HG02642 (cell line): ENCODE results near the gene PLEK2.
"Not testable (repeated sequence)": the region's sequence is repeated elsewhere in the genome, so short reads cannot be mapped to it uniquely, and the experiment has no call there.

ENCODE experiments used
- ATAC-seq: cut with Tn5 transposase; IDR thresholded peaks from one replicate; pipeline ENCODE4 v1.9.1; 2021; ENCODE audit warnings: mild to moderate bottlenecking; ENCODE audit not compliant: unreplicated experiment, poor library complexity

Gene PLEK2

DNA sequence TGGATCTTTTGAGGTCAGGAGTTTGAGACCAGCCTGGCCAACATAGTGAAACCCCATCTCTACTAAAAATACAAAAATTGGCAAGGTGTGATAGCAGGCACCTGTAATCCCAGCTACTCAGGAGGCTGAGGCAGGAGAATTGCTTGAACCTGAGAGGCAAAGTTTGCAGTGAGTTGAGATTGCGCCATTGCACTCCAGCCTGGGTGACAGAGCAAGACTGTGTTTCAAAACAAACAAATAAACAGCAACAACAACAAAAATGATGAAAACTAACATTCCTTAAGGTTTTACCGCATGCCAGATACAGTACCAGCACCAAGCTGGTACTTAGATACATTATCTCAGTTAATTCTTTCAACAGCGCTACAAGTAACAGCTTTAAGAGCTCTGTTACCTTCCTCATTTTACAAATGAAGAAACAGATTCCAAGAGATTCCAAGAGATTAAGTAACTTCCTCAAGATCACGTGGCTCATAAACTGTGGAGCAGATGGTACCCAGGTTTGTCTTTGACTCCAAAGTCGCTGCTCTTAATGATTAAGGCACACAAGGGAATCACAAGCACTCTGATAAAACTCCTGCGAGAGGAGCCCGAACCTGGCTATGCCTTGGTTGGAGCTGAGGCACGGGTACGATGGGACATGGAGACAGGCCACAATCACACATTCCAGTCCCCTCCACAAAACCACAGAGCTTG is 17.7 kb upstream of the PLEK2 start:
- ATAC-seq: no peak

DNA sequence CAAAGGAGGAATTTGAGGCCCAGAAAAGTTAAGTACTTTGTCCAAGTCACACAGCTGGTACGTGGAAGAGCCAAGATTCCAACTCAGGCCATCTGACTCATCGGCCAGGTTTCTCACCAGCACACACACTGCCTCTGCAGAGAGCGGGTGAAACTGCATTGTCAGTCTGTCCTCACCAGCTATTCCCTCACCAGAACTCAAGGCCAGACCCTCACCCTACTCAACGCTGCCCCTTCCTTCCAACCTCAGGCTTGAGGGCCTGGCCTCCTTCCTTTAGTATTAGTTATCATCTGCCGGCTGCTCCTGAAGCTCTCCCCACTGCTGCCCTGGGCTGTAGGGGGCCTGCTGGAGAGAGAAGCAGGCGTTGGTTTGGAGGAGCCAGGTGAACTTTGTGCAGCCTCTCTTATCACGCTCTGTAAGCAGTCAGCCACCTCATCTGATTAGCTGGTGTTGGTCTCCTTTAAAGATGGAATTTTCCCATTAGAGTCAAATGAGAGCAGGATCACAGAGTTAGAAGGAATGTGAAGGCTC is 16.6 kb upstream of the PLEK2 start:
- no peak for ATAC-seq

DNA sequence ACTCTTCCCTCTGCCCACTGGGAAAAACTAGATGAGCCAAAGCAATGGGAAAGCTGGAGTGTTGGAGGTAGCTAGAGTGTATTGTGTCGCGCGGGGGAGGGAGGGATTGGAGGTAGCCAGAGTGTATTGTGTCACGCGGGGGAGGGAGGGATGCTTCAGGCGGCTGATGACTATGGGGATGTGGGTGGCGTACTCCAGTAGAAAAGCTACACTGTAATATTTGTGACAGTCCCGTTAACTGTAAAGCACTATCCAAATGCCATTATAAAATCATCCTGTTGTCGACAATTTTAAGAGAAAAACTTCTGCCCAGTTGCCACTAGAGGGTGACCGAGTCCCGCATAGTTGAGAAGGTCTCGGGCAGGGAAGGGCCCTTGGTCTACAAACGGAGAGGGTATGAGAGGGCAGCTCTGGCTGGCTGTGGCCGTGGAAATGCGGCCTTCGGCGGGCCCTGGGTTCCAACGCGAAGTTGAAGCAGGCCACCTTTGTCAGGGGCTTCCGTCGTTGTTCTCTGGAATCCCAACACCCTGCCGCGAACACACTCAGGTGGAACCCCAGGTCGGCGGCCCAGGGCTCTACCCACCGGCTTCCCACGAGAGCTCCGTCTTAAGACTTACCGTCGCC is 15.1 kb upstream of the PLEK2 start:
- ATAC-seq: peak; percentile 73

DNA sequence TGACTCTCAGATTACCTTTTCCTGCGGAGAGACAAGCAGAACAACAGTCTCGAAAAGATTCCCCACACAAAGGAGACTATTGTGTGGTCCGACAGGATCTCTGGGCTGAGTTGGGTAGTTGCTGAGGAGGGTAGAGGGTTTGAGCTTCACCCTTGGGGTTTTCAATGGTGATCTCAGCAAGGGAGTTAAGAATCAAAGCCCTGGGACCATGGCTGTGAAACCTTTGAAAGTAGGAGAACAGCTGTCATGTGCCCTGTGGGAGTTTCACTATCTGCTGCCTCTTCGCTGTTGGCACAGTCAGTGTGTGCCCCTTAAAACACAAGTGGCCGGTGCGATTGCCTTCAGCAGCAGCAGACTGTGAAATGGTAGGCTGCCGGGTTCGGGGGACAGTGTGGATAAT is 14.2 kb upstream of the PLEK2 start:
- no peak for ATAC-seq

DNA sequence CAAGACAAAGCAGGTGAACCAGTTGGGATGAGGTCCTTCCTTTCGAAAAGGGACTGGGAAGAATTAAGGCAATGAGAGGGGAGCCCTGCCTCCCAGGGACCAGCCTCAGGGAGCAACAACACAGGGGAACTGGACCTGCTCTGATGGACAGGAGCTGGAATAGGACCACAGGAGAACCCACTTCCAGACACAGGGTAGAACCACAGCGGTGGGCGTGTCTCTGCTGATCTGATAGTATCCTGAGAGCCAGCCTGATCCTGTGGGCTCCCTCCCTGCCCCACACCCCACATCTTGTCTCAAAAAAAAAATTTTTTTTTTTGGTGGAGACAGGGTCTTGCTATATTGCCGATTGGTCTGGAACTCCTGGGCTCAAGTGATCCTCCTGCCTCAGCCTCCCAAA is 13.6 kb upstream of the PLEK2 start:
- no peak for ATAC-seq

DNA sequence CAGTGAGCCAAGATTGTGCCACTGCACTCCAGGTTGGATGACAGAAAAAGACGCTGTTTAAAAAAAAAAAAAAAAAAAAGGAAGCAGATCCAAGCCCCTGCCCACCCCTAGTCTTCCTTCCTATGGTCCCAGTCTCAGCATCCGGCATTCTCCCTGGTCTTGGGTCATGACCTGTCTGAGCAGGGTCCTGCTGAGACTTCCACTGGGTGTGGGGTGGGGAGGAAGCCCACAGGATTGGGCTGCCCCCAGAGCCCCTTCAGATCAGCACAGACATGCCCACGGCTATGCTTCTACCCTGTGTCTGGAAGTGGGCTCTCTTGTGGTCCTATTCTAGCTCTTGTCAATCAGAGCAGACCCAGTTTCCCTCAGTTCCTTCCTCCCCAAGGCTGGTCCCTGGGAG is 12.6 kb upstream of the PLEK2 start:
- ATAC-seq: no peak

DNA sequence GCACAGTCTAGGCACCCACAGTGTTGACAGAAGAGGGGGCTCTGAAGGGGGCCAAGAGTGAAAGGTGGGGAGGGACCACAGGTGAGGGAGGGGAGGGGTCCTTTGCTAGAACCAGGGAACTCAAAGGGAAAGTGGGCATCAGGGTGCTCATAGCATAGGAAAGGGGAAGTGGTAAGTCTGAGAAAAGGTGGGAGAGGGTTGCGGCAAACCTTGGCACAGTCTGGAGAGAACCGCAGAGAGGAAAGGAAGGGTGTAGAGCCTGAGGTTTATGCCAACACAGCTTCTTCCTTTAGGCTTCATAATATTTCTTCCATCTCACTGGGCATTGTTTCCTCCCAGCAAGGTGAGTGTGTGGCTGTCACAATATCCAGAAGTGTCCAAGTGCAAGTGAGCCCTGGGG is 11.5 kb upstream of the PLEK2 start:
- no peak for ATAC-seq

DNA sequence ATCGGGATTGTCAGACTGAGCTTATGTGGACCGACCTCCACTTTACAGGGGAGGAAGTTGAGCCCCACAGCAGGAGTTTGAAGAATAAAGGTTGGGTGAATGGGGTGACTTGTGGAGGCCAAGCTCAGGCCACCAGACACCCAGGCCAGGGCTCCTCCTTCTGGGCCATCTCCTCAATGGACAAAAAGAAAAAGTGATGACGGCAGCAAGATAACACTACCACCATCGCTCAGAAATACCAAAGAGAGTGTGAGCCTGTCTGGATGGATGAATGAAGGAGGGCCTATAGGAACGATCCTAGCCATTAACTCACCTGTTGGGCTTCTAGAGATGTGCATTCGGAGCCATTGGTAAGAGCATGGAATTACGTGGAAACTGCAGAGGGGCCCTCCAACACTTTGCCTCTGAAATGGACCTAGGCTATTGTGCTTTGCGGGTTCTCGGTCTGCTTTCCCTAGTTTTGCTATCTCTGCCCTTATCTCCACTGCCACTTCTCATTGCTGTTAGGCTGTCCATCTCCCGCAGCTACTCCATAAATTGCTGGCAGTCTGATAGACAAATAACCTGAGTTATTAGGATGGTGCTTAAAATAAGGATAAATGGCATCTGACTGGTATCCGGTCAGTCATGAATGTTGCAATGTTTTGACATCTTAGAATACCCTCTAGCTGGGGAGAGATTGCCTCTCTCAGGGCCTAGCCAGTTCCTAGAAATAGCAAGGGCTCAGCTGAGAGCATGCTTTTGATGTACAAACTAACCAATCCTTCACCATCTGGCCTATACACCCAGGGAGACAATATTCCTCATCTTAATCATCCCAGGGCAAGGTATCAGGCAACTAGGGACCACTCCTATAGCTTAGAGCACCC is 9.6 kb upstream of the PLEK2 start:
- ATAC-seq: no peak

DNA sequence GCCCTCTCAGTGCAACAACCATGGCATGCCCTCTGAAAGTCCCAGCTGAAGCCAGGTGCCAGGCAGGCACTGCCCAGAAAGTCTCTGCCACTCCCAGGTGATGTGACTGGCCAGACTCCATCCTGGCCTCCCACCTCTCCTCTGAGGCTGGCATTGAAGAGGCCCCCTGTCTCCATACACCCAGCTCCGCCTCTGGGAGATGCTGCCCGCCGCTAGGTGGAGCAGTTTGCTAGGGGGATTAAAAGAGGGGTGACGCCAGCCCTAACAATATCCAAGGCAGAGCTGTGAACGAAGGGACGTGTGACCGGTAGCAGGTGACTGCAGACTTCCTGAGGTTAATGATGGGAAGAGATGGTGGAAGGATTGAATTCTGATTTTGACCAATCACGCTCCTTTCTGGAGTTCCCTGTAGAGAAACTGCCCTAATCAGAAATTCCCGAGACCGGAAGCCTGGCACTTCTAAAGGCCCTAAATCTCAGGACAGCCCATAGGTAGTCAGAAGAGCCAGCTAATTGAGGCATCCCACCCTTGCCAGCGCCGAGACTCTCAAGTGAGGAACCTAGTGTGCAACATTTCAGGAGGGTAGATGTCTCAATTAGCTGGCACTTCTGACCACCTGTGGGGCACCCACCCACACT is 8.3 kb upstream of the PLEK2 start:
- no peak for ATAC-seq

DNA sequence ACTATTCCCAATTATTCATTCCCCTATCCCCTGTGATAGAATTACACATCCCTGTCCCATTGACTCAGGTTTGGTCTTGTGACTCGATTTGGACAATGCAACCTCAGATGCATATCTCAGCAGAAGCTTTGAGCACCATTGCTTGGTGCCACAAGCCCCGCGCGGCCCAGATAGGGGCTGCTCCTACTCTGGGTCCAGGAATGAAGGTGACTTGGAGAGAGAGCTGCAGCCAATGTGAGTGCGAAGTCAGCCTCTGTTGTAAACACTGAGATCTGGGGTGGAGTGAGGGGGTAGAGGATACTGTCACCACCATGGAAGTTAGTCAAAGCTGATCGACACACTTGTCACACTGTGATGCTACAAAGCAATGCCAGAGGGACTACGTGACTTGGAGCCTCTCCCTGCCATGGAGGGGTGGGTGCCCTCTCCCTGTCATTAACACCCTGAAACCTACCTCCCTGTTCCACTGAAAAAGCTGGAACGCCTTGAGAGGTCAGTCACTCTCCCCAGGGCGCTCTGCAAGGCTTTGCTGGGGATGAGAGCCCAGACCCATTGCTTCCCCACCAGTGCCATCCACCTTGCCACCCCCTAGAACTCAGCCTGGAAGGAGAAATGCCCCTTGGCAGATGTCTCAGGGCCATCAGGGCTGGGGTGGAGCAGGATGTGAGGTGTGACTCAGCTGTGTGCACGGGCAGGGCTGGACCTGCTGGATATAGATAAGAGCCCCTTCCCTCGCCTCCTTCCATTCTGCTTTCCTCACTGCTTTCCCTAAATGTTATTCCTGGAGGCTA is 6.6 kb upstream of the PLEK2 start:
- no peak for ATAC-seq

DNA sequence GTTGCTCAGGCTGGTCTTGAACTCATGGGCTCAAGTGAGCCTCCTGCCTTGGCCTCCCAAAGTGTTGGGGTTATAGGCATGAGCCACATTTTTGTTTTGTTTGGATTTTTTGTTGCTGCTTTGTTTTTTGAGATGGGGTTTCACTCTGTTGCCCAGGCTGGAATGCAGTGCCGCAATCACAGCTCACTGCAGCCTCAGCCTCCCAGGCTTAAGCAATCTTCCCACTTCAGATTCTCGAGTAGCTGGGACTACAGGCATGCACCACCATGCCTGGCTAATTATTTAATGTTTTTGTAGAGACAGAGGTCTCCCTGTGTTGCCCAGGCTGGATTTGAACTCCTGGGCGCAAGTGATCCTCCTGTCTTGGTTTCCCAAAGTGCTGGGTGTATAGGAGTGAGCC is 5.7 kb upstream of the PLEK2 start:
- ATAC-seq: no peak

DNA sequence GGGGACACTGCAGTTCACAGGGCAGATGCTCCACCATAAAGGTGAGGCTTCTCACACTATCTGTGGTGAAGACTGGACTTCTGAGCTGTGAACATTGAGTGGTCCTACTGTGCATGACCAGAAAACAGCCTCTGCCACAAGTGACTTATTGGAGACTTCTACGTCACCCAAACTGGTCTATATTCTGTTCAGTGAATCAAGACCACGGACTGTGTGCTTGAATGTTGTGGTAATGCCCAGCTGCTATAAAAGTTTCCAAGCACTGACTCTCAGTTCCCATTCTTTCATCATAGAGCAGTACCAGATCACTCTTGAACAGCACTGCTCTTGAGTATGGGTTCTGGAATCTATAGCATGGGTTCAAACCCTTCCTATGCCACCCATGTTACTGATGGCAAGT is 4.8 kb upstream of the PLEK2 start:
- ATAC-seq: no peak

DNA sequence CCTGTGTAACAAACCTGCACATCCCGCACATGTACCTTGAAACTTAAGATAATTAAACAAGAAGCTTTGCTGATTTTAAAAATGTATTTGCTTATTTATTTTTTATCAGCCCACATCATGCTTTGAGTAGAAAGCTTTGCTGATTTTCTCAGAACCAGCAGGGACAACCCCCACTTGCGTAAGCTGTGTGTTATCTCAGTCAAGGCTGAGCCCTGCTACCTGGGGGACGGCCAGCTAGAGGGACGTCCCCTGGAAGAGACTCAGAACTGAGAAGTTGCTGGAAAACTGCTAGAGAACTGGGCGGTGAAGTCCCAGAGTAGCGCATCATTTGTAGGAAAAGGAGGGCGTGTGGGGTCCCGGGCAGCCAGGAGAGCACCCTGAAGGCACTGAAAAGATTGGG is 4.1 kb upstream of the PLEK2 start:
- ATAC-seq: no peak

DNA sequence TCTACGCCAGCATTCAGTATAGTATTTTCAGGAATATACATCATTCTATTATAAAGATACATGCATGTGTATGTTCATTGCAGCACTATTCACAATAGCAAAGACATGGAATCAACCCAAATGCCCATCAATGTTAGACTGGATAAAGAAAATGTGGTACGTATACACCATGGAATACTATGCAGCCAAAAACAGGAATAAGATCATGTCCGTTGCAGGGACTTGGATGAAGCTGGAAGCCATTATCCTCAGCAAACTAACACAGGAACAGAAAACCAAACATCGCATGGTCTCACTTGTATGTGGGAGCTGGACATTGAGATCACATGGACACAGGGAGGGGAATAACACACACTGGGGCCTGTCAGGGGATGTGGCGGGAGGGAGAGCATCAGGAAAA is 3.6 kb upstream of the PLEK2 start:
- ATAC-seq: not testable (repeated sequence)

DNA sequence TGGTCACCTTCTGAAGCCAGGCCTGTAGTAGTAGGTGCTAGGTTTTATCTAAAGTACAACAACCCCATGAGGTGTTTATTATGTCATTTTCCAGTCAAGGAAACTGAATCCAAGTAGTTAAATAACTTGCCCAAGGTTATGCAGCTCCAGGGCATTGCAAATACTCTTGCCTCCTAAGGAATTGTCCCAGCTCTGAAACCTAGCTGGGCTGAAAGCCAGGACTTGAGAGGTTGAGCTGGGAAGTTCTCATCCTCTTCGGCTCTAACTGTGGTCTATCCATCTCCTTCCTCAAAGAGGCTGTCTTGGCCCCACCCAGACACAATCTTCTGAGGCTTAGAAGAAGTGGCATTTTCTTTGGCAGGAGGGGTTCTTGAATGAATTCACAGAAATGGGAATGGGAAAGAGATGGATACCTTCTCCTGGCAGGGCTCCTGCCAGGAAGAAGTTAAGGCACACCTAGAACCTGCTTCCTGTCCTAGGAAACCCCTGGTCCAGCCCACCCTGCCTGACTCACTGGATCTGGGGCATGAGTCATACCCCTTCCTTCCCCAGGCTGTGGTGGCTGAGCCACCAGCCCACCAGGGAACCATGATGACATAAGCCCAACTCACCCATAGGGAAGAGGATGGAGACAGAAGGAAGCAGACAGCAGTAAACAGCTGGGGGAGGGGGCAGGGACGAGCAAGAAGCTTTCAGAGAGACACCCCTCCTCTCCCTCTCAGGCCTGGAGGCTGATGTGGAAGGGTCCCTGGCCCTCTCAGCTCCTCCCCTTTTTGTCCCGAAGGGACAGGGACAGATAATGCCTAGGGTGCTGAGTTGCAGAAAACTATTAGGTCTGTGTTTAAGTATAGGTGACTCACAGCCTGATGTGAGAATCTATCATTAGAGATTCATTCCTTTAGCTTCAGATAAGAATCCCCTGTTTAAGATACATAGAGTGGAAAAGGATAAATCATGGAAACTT is 2.1 kb upstream of the PLEK2 start:
- ATAC-seq: no peak

DNA sequence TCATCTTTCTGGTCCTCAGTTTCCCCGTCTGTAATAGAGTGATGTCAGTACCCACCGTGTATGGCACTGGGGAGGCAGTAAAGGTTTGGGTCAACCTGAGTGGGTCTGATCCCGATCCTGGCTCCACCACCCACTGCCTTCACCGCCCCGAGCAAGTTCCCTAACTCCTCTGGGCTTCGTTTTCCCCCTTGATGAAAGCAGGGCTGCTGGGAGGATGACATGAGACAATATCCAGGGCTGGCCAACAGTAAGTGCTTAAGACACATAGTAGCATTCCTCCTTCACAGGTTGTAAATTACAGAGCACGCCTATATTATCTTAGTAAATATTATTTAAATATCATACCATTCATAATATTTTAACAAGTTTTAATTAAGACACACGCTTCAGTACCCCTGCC is 595 bp downstream of the PLEK2 start:
- no peak for ATAC-seq

DNA sequence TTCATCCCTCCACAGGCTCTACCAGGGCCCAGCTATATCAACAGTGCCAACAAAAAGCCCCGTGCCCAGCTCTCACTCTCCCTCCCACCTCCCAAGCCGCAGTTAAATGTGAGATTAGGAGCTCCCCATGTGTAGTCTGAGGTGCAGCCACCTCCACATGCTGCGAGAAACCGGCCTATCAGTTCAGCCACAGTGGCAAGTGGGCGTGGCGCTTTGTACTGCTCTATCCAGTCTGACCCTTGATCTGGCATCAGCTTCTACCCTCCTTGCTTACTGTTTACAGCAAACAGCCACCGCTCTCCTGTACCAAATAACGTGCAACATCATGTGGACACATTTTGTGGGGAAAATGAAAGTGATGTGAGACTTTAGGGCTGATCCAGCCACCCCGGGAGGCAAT is 1.7 kb downstream of the PLEK2 start:
- ATAC-seq: no peak

DNA sequence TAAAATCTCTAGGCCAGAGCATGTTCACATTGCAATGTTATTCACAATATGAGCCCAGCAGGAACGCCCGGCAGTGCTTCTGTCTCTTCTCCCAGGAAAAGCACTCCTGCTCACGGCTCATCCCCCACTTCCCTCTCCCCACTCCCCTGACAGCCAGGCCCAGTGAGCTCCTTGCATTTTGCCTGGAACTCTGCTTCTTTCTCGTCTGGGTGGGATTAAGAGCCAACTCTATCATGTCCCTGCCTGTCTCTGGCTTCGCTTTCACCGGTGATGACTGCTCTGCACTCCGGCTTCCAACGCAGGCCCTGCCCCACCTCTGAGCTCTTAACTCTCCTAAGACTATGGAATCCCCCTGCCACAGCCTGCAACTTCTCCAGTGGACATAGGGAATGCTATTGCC is 2.5 kb downstream of the PLEK2 start:
- no peak for ATAC-seq
